IMR-90 (cell line): ENCODE measurements around the gene PLA2G15. TPM values are rescaled to one million over a fixed set of nuclear protein-coding genes. Genes with fewer than 3 reads are reported as not detected.

Experiments used
- ATAC-seq: fragments of 200-7000 bp; cut with Tn5 transposase; 2 replicates; pipeline ENCODE4 v1.9.1; 2020; ENCODE audit warnings: low read depth, mild to moderate bottlenecking, moderate library complexity
- BruUV-seq: library from RNA; stranded (reverse); fragments of 400-500 nt; replicated peaks from 2 replicates; lab custom pipeline; 2021; lab: Mats Ljungman, UMichigan
- CTCF ChIA-PET: fragments of 300-600 bp; formaldehyde crosslinking; extraction: SDS; loops from one replicate; lab custom pipeline; 2021; ENCODE audit warnings: antibody characterized with exemption; lab: Yijun Ruan, JAX
- POLR2A ChIA-PET: fragments of 300-600 bp; sonication (Branson Sonifier 250); formaldehyde crosslinking; loops from one replicate; lab custom pipeline; 2022; ENCODE audit warnings: antibody characterized with exemption; ENCODE audit not compliant: unreplicated experiment; lab: Charles Lee
- DNase-seq: peaks from one replicate; pipeline ENCODE4 v3.0.0; 2013
- H2AFZ ChIP-seq: replicated peaks from 2 replicates; pipeline ENCODE3; 2013; ENCODE audit warnings: low read length, mild to moderate bottlenecking; ENCODE audit not compliant: poor library complexity
- H2AK5ac ChIP-seq: 2 replicates; pipeline ENCODE4 v1.6.1; 2013; ENCODE audit warnings: low read depth, low read length, inconsistent platforms
- H2AK9ac ChIP-seq: replicated peaks from 2 replicates; pipeline ENCODE3; 2013; ENCODE audit warnings: mild to moderate bottlenecking, low read depth, low read length, moderate library complexity; ENCODE audit not compliant: poor library complexity
- H2BK120ac ChIP-seq: 2 replicates; pipeline ENCODE4 v1.6.1; 2013; ENCODE audit warnings: low read depth, low read length, inconsistent platforms
- H2BK15ac ChIP-seq: 3 replicates; pipeline ENCODE4 v1.6.1; 2013; ENCODE audit warnings: low read depth, low read length, inconsistent platforms
- H2BK20ac ChIP-seq: 2 replicates; pipeline ENCODE4 v1.6.1; 2013; ENCODE audit warnings: low read depth, mild to moderate bottlenecking, inconsistent platforms, low read length, moderate library complexity
- H2BK5ac ChIP-seq: 2 replicates; pipeline ENCODE4 v1.6.1; 2013; ENCODE audit warnings: mild to moderate bottlenecking, low read depth, low read length, inconsistent platforms; ENCODE audit not compliant: poor library complexity, severe bottlenecking
- H3K14ac ChIP-seq: replicated peaks from 2 replicates; pipeline ENCODE4 v1.6.1; 2013; ENCODE audit warnings: low read depth, low read length, inconsistent platforms
- H3K18ac ChIP-seq: 2 replicates; pipeline ENCODE4 v1.6.1; 2013; ENCODE audit warnings: low read depth, low read length, control low read depth
- H3K23ac ChIP-seq: 2 replicates; pipeline ENCODE4 v1.6.1; 2013; ENCODE audit warnings: low read depth, low read length, inconsistent platforms
- H3K27ac ChIP-seq: 2 replicates; pipeline ENCODE4 v1.5.1; 2013; ENCODE audit warnings: mild to moderate bottlenecking, control low read depth, low read length; ENCODE audit not compliant: insufficient read depth
- H3K27me3 ChIP-seq: 2 replicates; pipeline ENCODE4 v1.6.1; 2013; ENCODE audit warnings: low read length; ENCODE audit not compliant: control insufficient read depth, insufficient read depth
- H3K36me3 ChIP-seq: 2 replicates; pipeline ENCODE4 v1.6.1; 2013; ENCODE audit warnings: low read length, mixed read lengths; ENCODE audit not compliant: control insufficient read depth, insufficient read depth
- H3K4ac ChIP-seq: 2 replicates; pipeline ENCODE4 v1.6.1; 2013; ENCODE audit warnings: low read depth, low read length, inconsistent platforms
- H3K4me1 ChIP-seq: 2 replicates; pipeline ENCODE4 v1.6.1; 2013; ENCODE audit warnings: low read length, mixed read lengths; ENCODE audit not compliant: control insufficient read depth, insufficient read depth
- H3K4me2 ChIP-seq: 2 replicates; pipeline ENCODE4 v1.6.1; 2013; ENCODE audit warnings: low read depth, mild to moderate bottlenecking, control low read depth, low read length, moderate library complexity
- H3K4me3 ChIP-seq: 2 replicates; pipeline ENCODE4 v1.5.1; 2013; ENCODE audit warnings: low read depth, mild to moderate bottlenecking, control low read depth, low read length, moderate library complexity; ENCODE audit not compliant: insufficient read depth
- H3K56ac ChIP-seq: 2 replicates; pipeline ENCODE4 v1.6.1; 2013; ENCODE audit warnings: low read length, inconsistent platforms; ENCODE audit not compliant: insufficient read depth; ENCODE audit errors: extremely low read depth
- H3K79me1 ChIP-seq, 2 experiments: 2 replicates each; pipeline ENCODE4 v1.6.1; 2013; ENCODE audit warnings: low read length in 2 of 2, inconsistent platforms in 1 of 2, low read depth in 1 of 2
- H3K9ac ChIP-seq: 2 replicates; pipeline ENCODE4 v1.6.1; 2013; ENCODE audit warnings: low read depth, low read length, control low read depth
- H3K9me1 ChIP-seq: 2 replicates; pipeline ENCODE4 v1.6.1; 2013; ENCODE audit warnings: low read length, inconsistent platforms; ENCODE audit not compliant: insufficient read depth
- H3K9me3 ChIP-seq: 2 replicates; pipeline ENCODE4 v1.6.1; 2013; ENCODE audit warnings: low read length; ENCODE audit not compliant: control insufficient read depth, insufficient read depth
- H4K20me1 ChIP-seq: 2 replicates; pipeline ENCODE4 v1.6.1; 2013; ENCODE audit warnings: low read length, inconsistent platforms; ENCODE audit not compliant: insufficient read depth
- H4K5ac ChIP-seq: 2 replicates; pipeline ENCODE4 v1.6.1; 2013; ENCODE audit warnings: mild to moderate bottlenecking, low read depth, low read length, control low read depth
- H4K8ac ChIP-seq, 2 experiments: 2 replicates each; pipeline ENCODE4 v1.6.1; 2013; ENCODE audit warnings: low read depth in 2 of 2, low read length in 2 of 2, control low read depth in 1 of 2, inconsistent platforms in 1 of 2
- H4K91ac ChIP-seq: 2 replicates; pipeline ENCODE4 v1.6.1; 2013; ENCODE audit warnings: low read depth, low read length, inconsistent platforms; ENCODE audit not compliant: insufficient read depth
- BHLHE40 ChIP-seq: fragments of 150-350 bp; IDR thresholded peaks from 2 replicates; pipeline ENCODE4 v1.6.1; 2016; ENCODE audit warnings: mild to moderate bottlenecking, low read depth, low read length
- CEBPB ChIP-seq: IDR thresholded peaks from 2 replicates; pipeline ENCODE4 v1.6.1; 2012; ENCODE audit warnings: low read depth, low read length, improper control_type of control experiment
- CHD1 ChIP-seq: IDR thresholded peaks from 2 replicates; pipeline ENCODE4 v1.6.1; 2012; ENCODE audit warnings: low read depth, low read length, improper control_type of control experiment
- CTCF ChIP-seq: conservative IDR thresholded peaks from 2 replicates; pipeline ENCODE4 v1.5.1; 2012; ENCODE audit warnings: mild to moderate bottlenecking, low read depth, low read length, improper control_type of control experiment
- ELK1 ChIP-seq: fragments of 150-350 bp; IDR thresholded peaks from 2 replicates; pipeline ENCODE4 v1.6.1; 2016; ENCODE audit warnings: low read depth, mild to moderate bottlenecking, low read length, moderate library complexity, borderline replicate concordance
- FOS ChIP-seq: fragments of 150-350 bp; IDR thresholded peaks from 2 replicates; pipeline ENCODE4 v1.6.1; 2016; ENCODE audit warnings: low read depth, low read length
- MAFK ChIP-seq: IDR thresholded peaks from 2 replicates; pipeline ENCODE4 v1.6.1; 2012; ENCODE audit warnings: low read depth, low read length, improper control_type of control experiment
- MAZ ChIP-seq: IDR thresholded peaks from 2 replicates; pipeline ENCODE4 v1.6.1; 2012; ENCODE audit warnings: low read depth, mild to moderate bottlenecking, low read length, improper control_type of control experiment, moderate library complexity, borderline replicate concordance
- MXI1 ChIP-seq: IDR thresholded peaks from 2 replicates; pipeline ENCODE4 v1.6.1; 2012; ENCODE audit warnings: low read depth, mild to moderate bottlenecking, low read length, moderate library complexity, borderline replicate concordance
- NFE2L2 ChIP-seq: fragments of 150-350 bp; IDR thresholded peaks from 2 replicates; pipeline ENCODE4 v1.6.1; 2016; ENCODE audit warnings: low read depth, mild to moderate bottlenecking, low read length
- POLR2A ChIP-seq: IDR thresholded peaks from 2 replicates; pipeline ENCODE4 v1.6.1; 2012; ENCODE audit warnings: mild to moderate bottlenecking, low read depth, low read length
- RAD21 ChIP-seq: IDR thresholded peaks from 2 replicates; pipeline ENCODE4 v1.6.1; 2012; ENCODE audit warnings: low read length, improper control_type of control experiment
- RCOR1 ChIP-seq: IDR thresholded peaks from 2 replicates; pipeline ENCODE4 v1.6.1; 2012; ENCODE audit warnings: mild to moderate bottlenecking, low read length, improper control_type of control experiment; ENCODE audit not compliant: insufficient replicate concordance
- RFX5 ChIP-seq: IDR thresholded peaks from 2 replicates; pipeline ENCODE4 v1.8.0; 2012; ENCODE audit warnings: low read depth, mild to moderate bottlenecking, low read length, moderate library complexity
- SMC3 ChIP-seq: fragments of 150-350 bp; IDR thresholded peaks from 2 replicates; pipeline ENCODE4 v1.6.1; 2016; ENCODE audit warnings: low read depth, mild to moderate bottlenecking, antibody characterized with exemption, low read length, moderate library complexity
- WGBS, 2 experiments: methylation state at CpG; one replicate each; pipeline versions ENCODE4 v1.1.5 to v1.1.7; 2013; ENCODE audit warnings: missing lambda C conversion rate in 2 of 2; ENCODE audit not compliant: insufficient read length in 1 of 2; ENCODE audit errors: extremely low coverage in 2 of 2; 5-methylcytosine and 5-hydroxymethylcytosine counted together
- dilution Hi-C: fragments of 300-500 bp; cut with HindIII; formaldehyde crosslinking; loops from one replicate; pipeline ENCODE4 v1.14.3; 2018; ENCODE audit warnings: low sequenced_read_pairs; ENCODE audit not compliant: unreplicated experiment
- in situ Hi-C: fragments of 300-500 bp; cut with MboI; formaldehyde crosslinking; loops from 3 replicates; pipeline ENCODE4 v1.14.3; 2019; ENCODE audit warnings: low sequenced_read_pairs, inconsistent platforms, mixed read lengths
- intact Hi-C: fragments of 100-400 bp; cut with micrococcal nuclease; formaldehyde crosslinking; loops from 2 replicates; pipeline ENCODE4 v1.10.0; 2022
- polyA plus RNA-seq, 3 experiments: library from polyadenylated mRNA; depleted of rRNA; stranded (reverse); fragments of >200 nt; gene quantifications; 2 replicates each; pipeline ENCODE4 v1.2.3, GENCODE V29; 2012; ENCODE audit warnings: low replicate concordance in 1 of 3
- total RNA-seq: library from RNA; depleted of rRNA; stranded (reverse); fragments of >200 nt; gene quantifications from 2 replicates; pipeline ENCODE4 v1.2.3, GENCODE V29; 2012
- TF ChIP-seq, protein P1 (sequence below): fragments of 150-350 bp; IDR thresholded peaks from 2 replicates; pipeline ENCODE4 v1.6.1; 2017; ENCODE audit warnings: mild to moderate bottlenecking, antibody characterized with exemption, low read length, low read depth

PLA2G15 gene
- total and polyA plus RNA-seq, 2 of the 4 experiments (the other 2 are of a cell fraction) = 19.5 to 31.7 TPM

- Histone ChIP-seq H3K4ac (no peak overlapping the region), H2AFZ (no peak overlapping the region), H3K36me3 (peaks cover 32% of the 10 kb centered on the region), H4K5ac (no peak overlapping the region), H3K9me1 (peaks cover 17% of the 10 kb centered on the region; the same call in 1 of the 2 replicates), H3K4me1 (peaks cover 2% of the 10 kb centered on the region; the same call in 1 of the 2 replicates), H3K23ac (no peak overlapping the region), H4K91ac (no peak overlapping the region), H4K8ac (no peak overlapping the region), H3K56ac (no peak overlapping the region), H2BK5ac (no peak overlapping the region), H3K79me1 (peaks cover 24 to 72% of the 10 kb centered on the region in 2 experiments; a peak in 3 of 4 replicates), H2BK120ac (no peak overlapping the region), H3K4me2 (no peak overlapping the region), H3K27me3 (no peaks in the 10 kb centered on the region), H3K18ac (no peak overlapping the region), H4K20me1 (peaks cover 66% of the 10 kb centered on the region), H3K9me3 (no peaks in the 10 kb centered on the region), H2BK15ac (no peak overlapping the region), H3K4me3 (no peak overlapping the region), H3K14ac (no peak overlapping the region), H3K27ac (no peak overlapping the region), H3K9ac (no peak overlapping the region), H2AK9ac (no peak overlapping the region), H2AK5ac (no peak overlapping the region), H2BK20ac (no peak overlapping the region)
- 80% methylated on average over 1 of the region's 8 CpGs; no CpG with 5 or more reads in 1 of the 2 experiments for WGBS, 2 experiments
- ATAC-seq (no peak), DNase-seq (no peak)
- dilution Hi-C loops = no loop called here
- ChIA-PET CTCF (no interaction called here), POLR2A (no interaction called here)
- intact Hi-C loops = no loop called here
- TF ChIP-seq RFX5 = no peak
- no peak for TF ChIP-seq RCOR1
- TF ChIP-seq FOS = no peak
- no peak for TF ChIP-seq CEBPB
- TF ChIP-seq NFE2L2 = no peak
- TF ChIP-seq MAFK = no peak
- TF ChIP-seq SMC3 = no peak
- TF ChIP-seq RAD21 = no peak
- TF ChIP-seq ELK1 = no peak
- TF ChIP-seq BHLHE40 = no peak
- TF ChIP-seq, protein P1, sequence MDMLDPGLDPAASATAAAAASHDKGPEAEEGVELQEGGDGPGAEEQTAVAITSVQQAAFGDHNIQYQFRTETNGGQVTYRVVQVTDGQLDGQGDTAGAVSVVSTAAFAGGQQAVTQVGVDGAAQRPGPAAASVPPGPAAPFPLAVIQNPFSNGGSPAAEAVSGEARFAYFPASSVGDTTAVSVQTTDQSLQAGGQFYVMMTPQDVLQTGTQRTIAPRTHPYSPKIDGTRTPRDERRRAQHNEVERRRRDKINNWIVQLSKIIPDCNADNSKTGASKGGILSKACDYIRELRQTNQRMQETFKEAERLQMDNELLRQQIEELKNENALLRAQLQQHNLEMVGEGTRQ = no peak
- no peak for TF ChIP-seq CTCF
- TF ChIP-seq MAZ = no peak
- TF ChIP-seq MXI1 = no peak
- TF ChIP-seq POLR2A = no peak
- no peak for TF ChIP-seq CHD1
- BruUV-seq = no TSS peak
- in situ Hi-C loops = no loop called here
These were observed 28.7 kb downstream of the PLA2G15 start for GRCh38 chr16:68273896-68274295.
